IPS DF 19.7 (cell line): ENCODE measurements around the gene PIEZO2.

Experiments
- DNase-seq: peaks from one replicate; pipeline ENCODE4 v3.0.0-alpha.2; 2013; ENCODE audit warnings: low read depth, low spot score

The PIEZO2 gene

GRCh38 chr18:11029021-11029420, 120.3 kb downstream of the PIEZO2 start:
- DNase-seq = no peak

DNA sequence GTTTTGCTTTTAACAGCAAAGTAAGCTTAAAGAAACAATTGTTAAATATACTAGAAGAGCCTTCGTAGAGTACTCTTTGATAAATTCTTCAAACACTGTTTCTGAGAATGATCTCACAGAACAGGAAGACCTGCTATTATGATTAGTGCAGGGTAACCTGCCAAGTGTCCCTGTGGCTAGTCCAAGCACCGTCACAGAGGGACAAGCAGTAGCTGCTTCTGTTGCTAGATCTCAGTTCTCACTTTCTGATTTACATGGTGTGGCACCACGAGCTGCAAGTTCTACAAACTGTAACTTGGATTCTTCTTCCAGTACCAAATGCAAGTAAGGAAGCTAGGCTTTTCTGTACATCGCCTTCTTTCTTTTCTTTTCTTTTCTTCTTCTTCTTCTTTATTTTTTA, 121.5 kb downstream of the PIEZO2 start:
- DNase-seq = no peak

DNA sequence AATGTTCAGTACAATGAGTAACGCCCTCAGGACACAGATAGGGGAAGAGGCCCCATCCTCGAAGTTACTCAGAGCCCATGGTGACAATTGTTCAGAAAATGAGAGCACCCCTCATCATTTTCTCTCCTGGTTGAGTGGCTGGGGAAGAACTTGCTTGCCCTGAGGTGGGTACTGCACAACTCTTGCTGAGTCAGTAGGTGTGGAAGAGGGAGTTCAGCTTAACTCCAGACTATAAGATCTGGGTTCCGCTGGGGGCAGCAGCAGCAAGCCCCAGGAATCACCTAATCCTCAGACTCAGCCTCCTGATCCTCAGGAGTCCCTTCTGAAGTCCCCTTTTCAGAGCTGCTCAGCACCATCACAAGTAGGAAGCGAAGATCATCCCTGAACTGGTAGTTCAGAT, 123.7 kb downstream of the PIEZO2 start:
- no peak for DNase-seq

DNA sequence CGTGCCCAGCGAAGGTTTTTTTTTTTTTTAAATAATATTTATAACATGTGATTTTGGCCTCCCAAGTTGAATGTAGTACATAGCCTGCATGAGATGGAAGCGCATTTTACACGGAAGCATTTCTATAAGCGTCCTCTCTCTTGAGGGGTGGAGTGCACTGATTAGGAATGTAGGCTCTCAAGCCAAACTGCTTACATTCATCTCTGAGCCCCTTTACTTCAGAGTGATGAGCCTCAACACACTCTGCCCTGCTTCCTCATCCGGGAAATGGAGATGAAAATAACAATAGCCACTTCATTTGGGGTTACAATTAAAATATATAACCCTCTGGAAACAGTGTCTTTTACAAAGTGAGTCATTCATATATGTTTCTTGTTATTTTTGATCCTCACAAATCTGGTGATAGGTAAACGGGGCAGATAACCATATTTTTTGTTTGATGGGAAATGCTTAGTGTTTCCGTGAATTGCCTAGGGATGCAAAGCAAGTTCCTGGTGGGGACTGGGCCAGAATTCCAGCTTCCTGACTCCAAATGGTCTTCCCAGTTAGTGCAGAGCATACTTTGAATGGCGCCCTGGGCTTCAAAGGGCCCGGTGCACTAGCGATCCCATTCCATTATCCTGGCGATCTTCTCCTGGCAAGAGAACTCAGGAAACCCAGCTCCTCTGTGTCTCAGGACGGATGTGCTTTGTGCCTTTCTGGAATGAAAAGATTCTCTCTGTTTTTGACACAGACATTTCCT, 124.3 kb downstream of the PIEZO2 start:
- DNase-seq = no peak

- DNase-seq = no peak
Observed at GRCh38 chr18:11021477-11021876, 127.9 kb downstream of the PIEZO2 start.

- DNase-seq = no peak
Observed at GRCh38 chr18:11020877-11021414, 128.4 kb downstream of the PIEZO2 start.

GRCh38 chr18:11020161-11020853, 129.1 kb downstream of the PIEZO2 start:
- no peak for DNase-seq

DNA sequence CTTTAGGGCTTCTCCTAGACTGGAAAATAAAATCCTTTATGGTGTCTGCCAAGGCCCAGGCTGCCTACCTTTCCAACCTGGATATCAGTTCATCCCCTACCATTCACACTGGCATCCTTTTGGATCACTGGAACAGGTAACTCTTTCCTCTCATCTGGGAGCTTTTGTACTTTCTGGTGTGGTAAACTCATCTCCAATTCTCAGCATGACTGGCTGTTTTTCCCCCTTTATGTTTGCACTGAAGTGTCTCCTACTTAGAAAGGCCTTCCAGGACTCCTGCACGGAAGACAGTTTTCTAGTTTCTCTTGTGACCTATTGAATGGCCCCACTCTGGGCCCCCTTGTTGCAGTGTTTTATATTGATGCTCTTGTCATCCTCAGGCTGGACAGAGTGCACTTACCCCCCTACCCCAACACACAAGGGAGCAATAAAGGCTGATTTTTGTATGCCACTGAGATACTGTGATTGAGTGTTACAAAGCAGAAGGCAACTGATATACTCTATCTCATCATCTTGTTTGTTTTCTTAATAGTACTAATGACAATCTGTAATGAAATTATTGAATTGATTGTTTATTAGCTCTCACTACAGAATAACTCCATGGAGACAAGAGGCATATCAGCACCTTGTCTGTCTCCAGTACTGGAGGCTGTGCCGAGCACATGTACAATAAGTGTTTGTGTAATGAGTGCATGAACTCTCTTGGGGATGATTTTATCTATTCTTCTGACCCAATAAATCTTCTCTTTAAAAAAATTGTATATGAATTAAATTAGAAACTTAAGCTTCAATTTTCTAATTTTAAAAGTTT, 129.9 kb downstream of the PIEZO2 start:
- no peak for DNase-seq

DNA sequence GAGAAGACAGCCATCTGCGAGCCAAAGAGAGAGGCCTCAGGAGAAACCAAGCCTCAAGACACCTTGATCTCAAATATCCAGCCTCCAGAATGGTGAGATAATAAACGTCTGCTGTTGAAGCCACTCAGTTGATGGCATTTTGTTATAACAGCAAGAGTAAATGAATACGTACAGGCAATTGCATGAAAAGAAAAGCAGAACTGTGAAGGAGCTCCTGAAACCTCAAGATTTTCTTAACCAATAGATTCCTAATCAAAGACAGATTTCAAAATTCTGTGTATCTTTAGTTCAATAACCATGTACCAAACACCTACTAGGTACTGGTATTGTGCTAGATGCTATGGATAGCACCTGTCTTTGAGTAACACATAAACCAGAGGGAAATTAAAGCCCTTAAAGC, 139.5 kb downstream of the PIEZO2 start:
- no peak for DNase-seq

DNA sequence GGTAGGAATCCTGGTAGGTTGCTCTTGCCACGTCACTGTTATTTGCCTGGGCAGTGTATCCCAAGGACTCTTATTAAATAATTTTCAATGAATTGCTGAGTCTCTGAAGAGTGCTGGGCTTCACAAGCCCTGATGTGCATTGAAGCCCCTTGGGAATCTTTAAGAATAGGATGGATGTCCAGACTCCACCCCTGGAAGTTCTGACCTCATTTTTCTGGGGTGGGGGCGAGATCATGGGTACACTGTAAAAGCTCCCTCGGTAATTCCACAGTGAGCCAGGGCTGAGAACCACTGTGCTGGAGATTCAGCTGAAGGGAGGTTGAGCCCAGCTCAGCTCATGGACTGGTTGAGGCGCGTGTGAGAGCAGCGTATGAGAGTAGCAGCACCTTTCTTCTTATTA, 140.2 kb downstream of the PIEZO2 start:
- no peak for DNase-seq

GRCh38 chr18:11008505-11008904, 140.9 kb downstream of the PIEZO2 start:
- DNase-seq = no peak

- DNase-seq = no peak
Observed at GRCh38 chr18:11005528-11005927, 143.8 kb downstream of the PIEZO2 start.

GRCh38 chr18:11004951-11005350, 144.4 kb downstream of the PIEZO2 start:
- DNase-seq = no peak

- DNase-seq = no peak
Observed at GRCh38 chr18:11004294-11004693, 145.1 kb downstream of the PIEZO2 start.

DNA sequence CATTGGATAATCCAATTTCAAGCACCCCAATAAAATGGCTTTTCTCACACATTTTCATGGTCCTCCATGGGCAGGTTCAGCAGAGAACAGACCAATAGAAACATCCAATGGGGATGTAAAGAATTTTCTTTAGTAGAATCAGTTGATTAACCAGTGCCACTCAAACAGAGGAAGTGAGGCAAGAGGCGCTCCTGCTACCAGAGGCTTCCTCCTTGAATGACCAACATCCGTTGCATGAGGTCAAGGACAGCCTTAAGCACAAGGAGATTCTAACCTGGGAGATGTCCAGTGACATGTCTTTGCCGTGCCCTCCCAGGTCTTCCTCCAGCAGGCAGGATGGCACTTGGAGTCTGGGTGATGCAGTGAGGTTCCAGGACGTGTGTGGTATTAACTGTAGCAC, 146.6 kb downstream of the PIEZO2 start:
- no peak for DNase-seq

DNA sequence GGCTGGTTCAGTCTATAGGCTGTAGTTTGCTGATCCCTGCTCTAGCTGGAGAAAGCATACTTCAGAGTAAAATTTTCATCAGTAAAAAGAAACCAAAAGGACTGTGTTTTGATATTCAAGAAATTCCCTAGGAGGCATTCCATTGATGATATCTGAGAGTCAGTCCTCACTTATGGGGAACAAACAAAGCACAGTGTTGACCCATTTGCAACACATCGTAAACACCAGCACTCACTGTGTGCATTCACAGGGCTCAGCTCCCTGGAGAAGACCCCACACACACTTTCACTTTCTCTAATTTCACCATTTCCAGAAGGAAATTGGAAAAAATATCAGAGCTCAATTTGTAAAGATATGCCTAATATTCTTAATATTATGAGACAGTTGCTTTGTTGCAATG, 147.1 kb downstream of the PIEZO2 start:
- no peak for DNase-seq

- DNase-seq = no peak
Observed at GRCh38 chr18:11000071-11000470, 149.3 kb downstream of the PIEZO2 start.

- DNase-seq = no peak
Observed at GRCh38 chr18:10997885-10998284, 151.5 kb downstream of the PIEZO2 start.

- no peak for DNase-seq
Observed at GRCh38 chr18:10995550-10995949, 153.8 kb downstream of the PIEZO2 start.

- DNase-seq = no peak
Observed at GRCh38 chr18:10989486-10989885, 159.9 kb downstream of the PIEZO2 start.

GRCh38 chr18:10985689-10986088, 163.7 kb downstream of the PIEZO2 start:
- no peak for DNase-seq

DNA sequence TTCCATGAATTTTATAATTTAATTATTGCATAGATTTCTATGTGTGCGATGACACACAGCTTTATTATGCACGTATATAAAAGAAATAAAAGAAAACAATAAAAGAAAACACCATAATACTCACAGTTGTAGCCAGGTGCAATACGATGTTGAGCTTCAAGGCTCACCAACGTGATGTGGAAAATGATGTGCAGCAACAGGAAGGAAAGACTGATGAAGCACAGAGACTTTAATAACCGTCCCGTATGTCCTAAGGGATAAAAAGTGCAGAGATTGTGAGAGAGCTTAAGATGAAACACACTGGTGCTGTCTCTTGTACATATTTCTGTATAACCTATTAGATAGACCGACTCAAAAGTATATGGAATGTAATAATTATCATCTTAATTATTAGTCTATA, 170.0 kb downstream of the PIEZO2 start:
- no peak for DNase-seq
